ENCODE results near the gene WDR45B.

The WDR45B gene

GRCh38 chr17:82630212-82630611 is 18.0 kb downstream of the WDR45B start:
- Histone ChIP-seq H3K79me2 (ENCODE audit: control insufficient read depth, low read length) (peaks cover 54% of the 10 kb centered on the region), H3K36me3 (ENCODE audit: control insufficient read depth, low read length) (peaks cover 68% of the 10 kb centered on the region), H3K27ac (ENCODE audit: low read depth, low read length) (no peak overlapping the region), H3K4me1 (ENCODE audit: control insufficient read depth, low read length) (no peaks in the 10 kb centered on the region), H3F3A (ENCODE audit: control insufficient read depth, insufficient read depth) (no peaks in the 10 kb centered on the region), H3K9me3 (ENCODE audit: control insufficient read depth, insufficient read depth, low read length) (no peaks in the 10 kb centered on the region), H3K4me2 (ENCODE audit: low read length) (no peak overlapping the region), H3K4me3 (ENCODE audit: low read length) (no peak overlapping the region), H4K20me1 (ENCODE audit: control insufficient read depth, insufficient read depth, low read depth, low read length) (no peaks in the 10 kb centered on the region), H3K27me3 (ENCODE audit: control insufficient read depth, low read length) (no peaks in the 10 kb centered on the region), H3K9me2 (replicated peaks; ENCODE audit: control insufficient read depth, low read length) (no peaks in the 10 kb centered on the region)
- no peak for TF ChIP-seq EZH2phosphoT487 (IDR thresholded peaks at IDR 0.05; ENCODE audit: borderline replicate concordance, low read length)
- TF ChIP-seq, protein P1, sequence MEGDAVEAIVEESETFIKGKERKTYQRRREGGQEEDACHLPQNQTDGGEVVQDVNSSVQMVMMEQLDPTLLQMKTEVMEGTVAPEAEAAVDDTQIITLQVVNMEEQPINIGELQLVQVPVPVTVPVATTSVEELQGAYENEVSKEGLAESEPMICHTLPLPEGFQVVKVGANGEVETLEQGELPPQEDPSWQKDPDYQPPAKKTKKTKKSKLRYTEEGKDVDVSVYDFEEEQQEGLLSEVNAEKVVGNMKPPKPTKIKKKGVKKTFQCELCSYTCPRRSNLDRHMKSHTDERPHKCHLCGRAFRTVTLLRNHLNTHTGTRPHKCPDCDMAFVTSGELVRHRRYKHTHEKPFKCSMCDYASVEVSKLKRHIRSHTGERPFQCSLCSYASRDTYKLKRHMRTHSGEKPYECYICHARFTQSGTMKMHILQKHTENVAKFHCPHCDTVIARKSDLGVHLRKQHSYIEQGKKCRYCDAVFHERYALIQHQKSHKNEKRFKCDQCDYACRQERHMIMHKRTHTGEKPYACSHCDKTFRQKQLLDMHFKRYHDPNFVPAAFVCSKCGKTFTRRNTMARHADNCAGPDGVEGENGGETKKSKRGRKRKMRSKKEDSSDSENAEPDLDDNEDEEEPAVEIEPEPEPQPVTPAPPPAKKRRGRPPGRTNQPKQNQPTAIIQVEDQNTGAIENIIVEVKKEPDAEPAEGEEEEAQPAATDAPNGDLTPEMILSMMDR (IDR thresholded peaks at IDR 0.05; ENCODE audit: low read depth, low read length, poor library complexity, severe bottlenecking) = no peak

DNA sequence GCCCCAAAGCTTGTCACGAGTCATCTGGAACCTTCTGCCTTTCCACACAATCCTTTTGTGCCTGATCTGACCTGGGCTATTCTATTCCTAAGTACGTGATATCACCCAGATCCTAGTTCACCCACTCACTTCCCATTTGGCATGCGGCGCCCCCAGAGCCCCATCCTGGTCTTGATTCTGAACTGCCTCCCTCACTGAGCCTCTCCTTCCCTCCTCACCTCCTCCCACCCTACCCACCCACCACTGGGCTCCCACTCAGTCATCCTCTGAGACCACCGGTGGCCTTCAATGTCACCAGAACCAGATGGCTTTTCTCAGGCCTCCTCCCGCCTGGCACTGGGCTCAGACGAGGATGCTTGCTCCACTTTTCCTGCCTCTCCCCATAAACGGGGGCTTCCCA is 18.5 kb downstream of the WDR45B start:
- Histone ChIP-seq H3K27me3 (ENCODE audit: control insufficient read depth, low read length) (no peaks in the 10 kb centered on the region), H3K36me3 (ENCODE audit: control insufficient read depth, low read length) (peaks cover 71% of the 10 kb centered on the region), H3K27ac (ENCODE audit: low read depth, low read length) (no peak overlapping the region), H3K9me3 (ENCODE audit: control insufficient read depth, insufficient read depth, low read length) (no peaks in the 10 kb centered on the region), H3K9me2 (replicated peaks; ENCODE audit: control insufficient read depth, low read length) (no peaks in the 10 kb centered on the region), H3K4me2 (ENCODE audit: low read length) (no peak overlapping the region), H3K4me1 (ENCODE audit: control insufficient read depth, low read length) (no peaks in the 10 kb centered on the region), H4K20me1 (ENCODE audit: control insufficient read depth, insufficient read depth, low read depth, low read length) (no peaks in the 10 kb centered on the region), H3K79me2 (ENCODE audit: control insufficient read depth, low read length) (peaks cover 49% of the 10 kb centered on the region), H3F3A (ENCODE audit: control insufficient read depth, insufficient read depth) (no peaks in the 10 kb centered on the region), H3K4me3 (ENCODE audit: low read length) (no peak overlapping the region)
- TF ChIP-seq, protein P1 (IDR thresholded peaks at IDR 0.05; ENCODE audit: low read depth, low read length, poor library complexity, severe bottlenecking) = no peak
- TF ChIP-seq EZH2phosphoT487 (IDR thresholded peaks at IDR 0.05; ENCODE audit: borderline replicate concordance, low read length) = no peak

GRCh38 chr17:82627405-82627804 is 20.8 kb downstream of the WDR45B start:
- peaks cover 64% of the 10 kb centered on the region for H3K36me3 ChIP-seq (ENCODE audit: control insufficient read depth, low read length)
- H3K4me1 ChIP-seq (ENCODE audit: control insufficient read depth, low read length) = no peaks in the 10 kb centered on the region
- H3K9me2 ChIP-seq (replicated peaks; ENCODE audit: control insufficient read depth, low read length) = no peaks in the 10 kb centered on the region
- H3K27me3 ChIP-seq (ENCODE audit: control insufficient read depth, low read length) = no peaks in the 10 kb centered on the region
- H3F3A ChIP-seq (ENCODE audit: control insufficient read depth, insufficient read depth) = no peaks in the 10 kb centered on the region
- H3K79me2 ChIP-seq (ENCODE audit: control insufficient read depth, low read length) = peaks cover 28% of the 10 kb centered on the region
- H3K4me3 ChIP-seq (ENCODE audit: low read length) = no peak overlapping the region
- H4K20me1 ChIP-seq (ENCODE audit: control insufficient read depth, insufficient read depth, low read depth, low read length) = no peaks in the 10 kb centered on the region
- H3K9me3 ChIP-seq (ENCODE audit: control insufficient read depth, insufficient read depth, low read length) = no peaks in the 10 kb centered on the region
- no peak overlapping the region for H3K4me2 ChIP-seq (ENCODE audit: low read length)
- H3K27ac ChIP-seq (ENCODE audit: low read depth, low read length) = no peak overlapping the region
- TF ChIP-seq EZH2phosphoT487 (IDR thresholded peaks at IDR 0.05; ENCODE audit: borderline replicate concordance, low read length) = no peak
- TF ChIP-seq, protein P1 (IDR thresholded peaks at IDR 0.05; ENCODE audit: low read depth, low read length, poor library complexity, severe bottlenecking) = no peak

All from DOHH2 (cell line).